GM12873 (cell line): ENCODE results near the gene DDX52.

Source experiments
- CTCF ChIP-seq: IDR thresholded peaks from 2 replicates; pipeline ENCODE4 v1.5.1; 2012; ENCODE audit warnings: low read depth, mild to moderate bottlenecking, moderate library complexity, low read length, control low read depth; ENCODE audit not compliant: insufficient read depth; ENCODE audit errors: missing control alignments

DDX52 gene

GRCh38 chr17:37676115-37676925, 33.1 kb upstream of the DDX52 start:
- TF ChIP-seq CTCF, result no peak

GRCh38 chr17:37674511-37674910, 31.3 kb upstream of the DDX52 start:
- TF ChIP-seq CTCF, result no peak

- no peak for TF ChIP-seq CTCF
Observed at GRCh38 chr17:37673386-37673785, 30.1 kb upstream of the DDX52 start.

- no peak for TF ChIP-seq CTCF
Observed at GRCh38 chr17:37672548-37673078, 29.4 kb upstream of the DDX52 start.

GRCh38 chr17:37671824-37672547, 28.7 kb upstream of the DDX52 start:
- no peak for TF ChIP-seq CTCF

- TF ChIP-seq CTCF, result no peak
Observed at GRCh38 chr17:37671028-37671823, 28.0 kb upstream of the DDX52 start.
